GM21737 (cell line): Measurements from ENCODE around the gene EPHA4.

Source experiments
- ATAC-seq: cut with Tn5 transposase; IDR thresholded peaks from one replicate; pipeline ENCODE4 v1.9.1; 2021; ENCODE audit warnings: mild to moderate bottlenecking, moderate library complexity; ENCODE audit not compliant: unreplicated experiment

EPHA4 gene

DNA sequence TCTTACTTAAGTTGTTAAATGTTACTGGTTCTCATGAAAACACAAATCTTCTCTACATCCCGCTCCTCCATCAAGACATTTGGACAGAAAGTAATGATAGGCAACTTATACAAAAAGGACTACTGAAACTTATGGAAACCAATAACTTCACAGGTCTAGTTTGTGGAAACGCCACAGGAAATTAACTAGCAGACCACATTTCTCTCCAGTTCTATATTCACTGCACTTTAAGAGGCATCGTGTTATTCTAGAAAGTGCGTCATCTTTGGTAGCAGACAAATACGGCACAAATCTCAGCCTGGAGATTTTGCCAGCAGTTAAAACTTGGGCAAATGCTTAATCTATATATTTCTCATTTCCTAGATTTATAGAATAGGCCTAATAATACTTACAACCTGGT lies 164.3 kb downstream of the EPHA4 start:
- ATAC-seq, result no peak

- ATAC-seq, result no peak
These were observed 166.6 kb downstream of the EPHA4 start for GRCh38 chr2:221405521-221405920.

DNA sequence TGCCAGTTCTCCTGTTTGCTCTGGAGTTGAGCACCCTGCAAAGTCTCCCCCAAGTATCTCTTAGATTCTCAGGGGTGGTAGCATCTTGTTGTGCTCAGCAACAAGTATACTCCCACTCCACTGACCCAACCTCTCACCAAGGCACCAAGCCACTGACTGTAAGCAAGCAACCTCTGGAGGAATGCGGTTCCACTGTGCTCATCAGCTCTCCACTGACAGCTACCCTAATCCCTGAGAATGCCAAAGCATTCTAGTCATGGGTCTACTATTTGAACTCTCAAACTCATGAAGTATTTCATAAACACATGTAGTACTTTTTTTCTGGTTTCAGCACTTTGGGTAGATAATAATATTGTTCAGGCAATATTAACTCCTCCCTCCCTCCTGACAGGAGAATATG lies 170.0 kb downstream of the EPHA4 start:
- ATAC-seq, result no peak

DNA sequence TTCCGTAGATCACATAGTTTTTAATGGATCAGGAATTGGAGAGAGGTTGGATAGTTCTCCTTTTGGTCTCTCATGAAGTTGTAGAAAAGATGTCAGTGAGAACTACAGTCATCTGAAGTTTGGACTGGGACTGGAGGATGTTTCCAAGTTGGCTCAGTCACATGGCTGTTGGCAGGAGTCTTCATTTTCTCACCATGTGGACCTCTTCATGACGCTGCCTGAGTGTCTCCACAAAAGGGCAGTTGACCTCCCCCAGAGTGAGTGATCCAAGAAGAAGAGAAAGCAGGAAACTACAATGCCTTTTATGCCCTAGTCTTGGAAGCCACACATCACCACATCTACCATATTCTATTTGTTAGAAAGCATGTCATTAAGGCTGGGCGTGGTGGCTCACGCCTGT lies 171.7 kb downstream of the EPHA4 start:
- no peak for ATAC-seq

- ATAC-seq, result no peak
These were observed 172.9 kb downstream of the EPHA4 start for GRCh38 chr2:221399183-221399582.

DNA sequence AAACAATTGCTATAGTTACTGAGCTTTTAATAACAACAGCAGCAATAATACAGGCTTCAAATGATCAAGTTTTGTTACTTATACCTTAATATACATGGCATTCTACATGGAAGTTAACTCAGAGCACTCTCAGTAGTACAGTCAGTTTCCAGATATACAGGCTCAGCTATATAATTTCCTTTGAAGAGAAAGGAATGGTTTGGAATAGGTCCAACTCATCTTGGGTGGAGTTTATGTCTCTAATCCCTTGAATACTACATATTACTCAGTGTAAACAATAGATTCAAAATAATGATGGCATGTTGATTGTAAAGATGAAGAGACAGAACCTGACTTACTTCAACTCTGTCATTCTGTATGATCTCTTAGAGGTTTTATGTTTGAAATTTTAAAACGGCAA lies 174.9 kb downstream of the EPHA4 start:
- no peak for ATAC-seq

- ATAC-seq, result no peak
These were observed 179.7 kb downstream of the EPHA4 start for GRCh38 chr2:221392228-221392881.

DNA sequence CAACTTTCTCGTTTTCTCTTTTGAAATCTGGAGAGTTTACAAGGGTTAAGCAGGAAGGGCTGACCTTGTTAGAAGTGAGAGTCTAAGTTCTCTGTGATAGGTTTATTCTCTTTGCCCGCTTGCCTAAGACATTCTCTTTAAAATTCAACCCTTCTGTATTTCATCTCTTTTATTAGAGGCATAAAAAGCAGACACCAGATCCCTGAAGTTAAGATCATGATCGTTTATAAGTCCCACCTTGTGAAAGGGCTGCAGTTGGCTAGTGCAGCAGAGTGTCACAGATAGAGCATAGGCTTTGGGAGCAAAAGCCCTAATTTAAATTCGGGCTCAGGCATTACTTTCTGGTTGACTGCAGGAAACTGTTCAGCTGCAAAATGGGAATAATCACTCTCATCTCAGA lies 181.2 kb downstream of the EPHA4 start:
- ATAC-seq, result no peak

- ATAC-seq, result no peak
These were observed 182.2 kb downstream of the EPHA4 start for GRCh38 chr2:221389904-221390303.

DNA sequence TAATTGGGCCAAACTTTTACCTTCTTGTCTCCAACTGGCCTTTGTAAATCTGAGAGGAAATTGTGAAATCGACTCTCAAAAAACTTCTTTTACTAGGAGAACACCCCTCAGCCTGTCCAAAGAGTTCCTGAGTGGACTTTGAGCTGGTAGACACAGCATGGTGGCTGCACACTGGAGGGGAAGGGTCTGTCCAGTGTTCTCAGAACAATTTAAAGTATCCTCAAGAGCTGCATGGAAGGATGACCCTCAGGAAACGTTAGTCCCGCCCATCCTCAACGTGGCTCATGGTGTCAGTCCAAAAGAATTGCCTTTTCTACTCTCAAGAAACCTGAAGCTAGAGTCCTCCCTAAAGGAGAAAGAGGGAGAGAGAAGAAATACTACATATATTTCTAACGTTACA lies 182.7 kb downstream of the EPHA4 start:
- no peak for ATAC-seq

- no peak for ATAC-seq
These were observed 183.2 kb downstream of the EPHA4 start for GRCh38 chr2:221388891-221389290.

- no peak for ATAC-seq
These were observed 186.4 kb downstream of the EPHA4 start for GRCh38 chr2:221385716-221386115.

DNA sequence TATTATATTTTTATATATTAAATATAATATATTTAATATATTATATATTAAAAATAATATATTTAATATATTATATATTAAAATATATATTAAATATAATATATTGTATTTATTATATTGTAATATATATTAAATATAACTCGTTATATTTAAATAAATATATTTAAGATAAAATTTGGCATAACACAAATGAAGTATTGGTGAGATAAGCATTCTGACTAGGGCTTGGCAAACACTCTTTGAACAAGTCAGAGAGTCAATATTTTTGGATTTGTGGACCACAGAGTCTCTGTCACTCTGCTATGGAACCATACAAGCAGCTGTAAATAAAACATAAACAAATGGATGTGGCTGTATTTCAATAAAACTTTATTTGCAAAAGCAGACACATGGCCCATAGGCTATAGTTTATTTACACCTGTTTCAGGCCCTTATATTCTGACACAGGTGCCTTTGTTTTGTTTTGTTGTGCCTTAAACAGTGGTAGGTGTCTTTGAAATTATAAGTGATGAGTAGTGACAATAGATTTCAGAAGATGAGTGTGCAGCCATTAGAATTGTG lies 190.1 kb downstream of the EPHA4 start:
- ATAC-seq, result no peak

DNA sequence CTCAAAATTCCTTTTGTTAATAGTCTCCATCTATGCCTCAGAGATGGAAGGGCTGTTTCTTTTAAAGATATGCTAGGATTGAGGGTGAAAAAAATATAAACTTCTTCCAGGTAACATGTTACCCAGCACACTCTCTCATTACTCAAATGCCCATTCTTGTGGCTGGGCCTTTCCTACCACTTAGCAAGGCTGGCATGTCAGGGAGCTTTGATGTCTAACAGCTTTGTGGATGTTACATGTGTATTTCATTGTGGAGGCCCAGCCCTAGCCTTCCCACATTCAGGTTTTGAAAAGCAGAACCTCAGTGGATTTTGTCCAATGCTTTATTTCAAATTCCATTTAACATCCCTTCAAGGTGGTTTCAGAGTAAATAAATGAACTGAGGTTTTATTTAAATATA lies 191.4 kb downstream of the EPHA4 start:
- ATAC-seq, result no peak

DNA sequence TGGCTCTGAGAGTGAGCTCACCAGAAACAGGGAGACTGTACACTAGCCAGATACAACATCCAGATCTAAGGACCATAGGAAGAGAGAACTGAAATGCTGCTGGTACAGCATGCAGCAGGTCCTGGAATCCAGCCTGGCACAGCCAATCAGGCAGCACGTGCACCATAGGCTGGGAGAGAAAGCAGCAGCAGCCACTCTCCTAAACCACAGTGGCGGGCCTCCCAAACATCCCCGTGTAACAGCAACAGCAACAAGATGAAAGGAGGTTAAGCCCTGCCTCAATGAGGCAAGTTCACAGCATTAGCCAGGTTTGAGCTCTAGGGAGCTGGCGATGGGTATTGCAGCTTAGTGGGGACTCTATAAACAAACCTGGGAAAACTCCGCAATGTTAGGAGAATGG lies 192.0 kb downstream of the EPHA4 start:
- no peak for ATAC-seq

DNA sequence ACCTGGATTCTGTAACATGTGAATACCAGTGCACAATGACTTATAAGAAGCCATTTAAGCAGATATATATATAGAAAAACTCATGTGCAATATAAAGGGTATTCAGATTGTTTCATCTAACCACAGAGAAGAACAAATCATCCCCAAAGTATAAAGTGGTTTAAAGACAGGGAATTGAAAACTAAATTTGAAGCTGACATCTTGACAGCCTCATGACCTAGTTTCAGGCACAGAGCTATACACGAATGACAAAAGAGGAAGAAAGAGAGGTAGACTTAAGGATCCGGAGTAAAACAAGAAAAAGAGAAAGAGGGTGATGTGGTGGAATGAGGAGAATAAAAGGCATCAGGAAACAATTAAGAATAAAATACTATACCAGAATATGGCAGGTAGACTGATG lies 194.5 kb downstream of the EPHA4 start:
- no peak for ATAC-seq

- no peak for ATAC-seq
These were observed 195.0 kb downstream of the EPHA4 start for GRCh38 chr2:221377066-221377465.

- no peak for ATAC-seq
These were observed 197.9 kb downstream of the EPHA4 start for GRCh38 chr2:221374234-221374633.

- no peak for ATAC-seq
These were observed 199.2 kb downstream of the EPHA4 start for GRCh38 chr2:221372907-221373306.

- ATAC-seq, result no peak
These were observed 199.8 kb downstream of the EPHA4 start for GRCh38 chr2:221372159-221372884.

GRCh38 chr2:221371347-221371746 lies 200.8 kb downstream of the EPHA4 start:
- no peak for ATAC-seq

DNA sequence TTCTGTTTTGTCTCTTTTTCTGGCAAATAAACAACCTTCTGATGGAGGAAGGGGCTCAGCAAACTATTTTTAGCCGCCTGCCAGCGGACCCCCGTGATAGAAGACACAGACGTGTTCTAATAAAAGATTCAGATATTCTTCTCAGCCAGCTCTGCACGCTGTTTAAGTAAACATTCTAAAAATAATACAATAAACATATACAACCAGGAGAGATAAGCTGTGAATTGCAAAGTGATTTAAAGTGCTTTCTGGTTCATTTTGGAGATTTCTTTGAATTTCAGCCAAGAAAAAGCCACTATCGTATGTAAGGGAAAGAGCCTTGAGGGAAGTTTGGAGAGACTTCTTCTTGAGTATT lies 201.3 kb downstream of the EPHA4 start:
- ATAC-seq, result no peak
